ENCODE measurements around the gene KISS1.
A peak's percentile ranks its signal among the peaks of the same experiment; 100 is the strongest.

Gene KISS1

GRCh38 chr1:204216880-204217647 is 20.8 kb upstream of the KISS1 start:
- no peak for DNase-seq

- no peak for DNase-seq
Measured at GRCh38 chr1:204216236-204216635, 19.9 kb upstream of the KISS1 start.

GRCh38 chr1:204213668-204214662 is 17.7 kb upstream of the KISS1 start, which contains the start of gene GOLT1A:
TSS of gene GOLT1A (minus strand) at chr1:204213988. CDS start at chr1:204213906, 82 bp downstream.
- DNase-seq: peak in 1 of 2 experiments; percentile 27

DNA sequence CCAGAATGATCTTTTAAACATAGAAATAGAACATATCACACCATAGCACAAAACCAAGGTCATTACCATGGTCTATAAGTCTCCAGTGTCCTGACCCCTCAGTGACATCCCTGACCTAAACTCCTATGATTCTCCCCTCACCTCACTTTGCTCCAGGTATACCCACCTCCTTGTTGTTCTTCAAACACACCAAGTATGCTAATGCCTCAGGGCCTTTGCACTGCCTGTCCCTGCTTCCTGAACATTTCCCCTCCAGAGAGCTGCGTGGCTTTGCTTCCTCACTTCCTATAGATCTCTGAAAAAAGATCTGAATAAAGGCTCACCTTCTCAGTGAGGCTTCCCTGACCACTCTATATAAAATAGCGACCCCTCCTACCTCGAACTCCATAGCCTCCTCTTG is 16.4 kb upstream of the KISS1 start:
- no peak for DNase-seq

DNA sequence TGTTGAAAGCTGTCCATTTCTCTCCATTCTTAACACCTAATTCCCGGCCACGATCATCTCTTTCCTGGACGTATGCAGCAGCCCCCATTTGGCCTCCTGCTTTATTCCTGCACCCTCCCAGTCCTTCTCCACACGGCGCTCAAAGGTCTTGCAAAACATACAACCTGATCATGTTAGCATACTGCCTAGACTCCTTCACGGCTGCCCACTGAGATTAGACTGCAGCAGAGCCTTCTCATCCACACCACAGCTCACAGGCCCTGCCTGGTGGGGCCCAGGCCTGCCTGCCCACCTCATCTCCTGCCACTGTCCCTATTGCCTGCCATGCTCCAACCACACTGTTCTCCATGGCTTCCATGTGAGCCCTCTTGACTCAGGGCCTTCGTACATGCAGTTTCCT is 14.8 kb upstream of the KISS1 start:
- DNase-seq: no peak

GRCh38 chr1:204207136-204207616 is 10.9 kb upstream of the KISS1 start:
- DNase-seq: peak; percentile 25 to 35

- no peak for DNase-seq
Measured at GRCh38 chr1:204206121-204206520, 9.8 kb upstream of the KISS1 start.

GRCh38 chr1:204205486-204205885 is 9.2 kb upstream of the KISS1 start:
- DNase-seq: no peak

- DNase-seq: no peak
Measured at GRCh38 chr1:204204944-204205343, 8.7 kb upstream of the KISS1 start.

DNA sequence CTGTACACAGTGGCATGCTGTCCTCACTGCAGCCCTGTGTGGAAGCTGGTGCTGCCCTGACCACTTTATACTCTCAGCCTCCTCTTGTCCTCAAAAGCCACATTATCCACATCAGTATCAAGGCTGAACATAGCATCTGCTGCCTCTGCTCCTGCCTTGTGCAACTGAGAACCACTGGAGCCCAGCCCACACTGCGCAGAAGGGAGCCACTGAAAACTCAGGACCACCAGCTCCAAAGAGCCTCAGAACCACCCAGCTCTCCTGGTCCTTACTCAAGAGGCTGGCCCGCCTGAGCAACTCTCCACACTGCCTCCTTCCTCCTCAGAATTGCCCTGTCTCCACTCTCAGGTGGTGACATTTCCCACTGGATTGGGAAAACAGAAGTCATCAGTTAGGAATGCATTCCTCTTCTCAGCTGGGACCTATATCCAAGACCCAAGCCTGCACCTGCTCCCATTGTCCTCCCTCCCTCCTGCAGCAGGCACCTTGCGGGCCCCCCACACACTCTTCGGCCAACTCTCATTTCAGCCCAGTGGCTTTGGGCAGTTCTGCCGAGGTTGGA is 7.0 kb upstream of the KISS1 start:
- DNase-seq: no peak

DNA sequence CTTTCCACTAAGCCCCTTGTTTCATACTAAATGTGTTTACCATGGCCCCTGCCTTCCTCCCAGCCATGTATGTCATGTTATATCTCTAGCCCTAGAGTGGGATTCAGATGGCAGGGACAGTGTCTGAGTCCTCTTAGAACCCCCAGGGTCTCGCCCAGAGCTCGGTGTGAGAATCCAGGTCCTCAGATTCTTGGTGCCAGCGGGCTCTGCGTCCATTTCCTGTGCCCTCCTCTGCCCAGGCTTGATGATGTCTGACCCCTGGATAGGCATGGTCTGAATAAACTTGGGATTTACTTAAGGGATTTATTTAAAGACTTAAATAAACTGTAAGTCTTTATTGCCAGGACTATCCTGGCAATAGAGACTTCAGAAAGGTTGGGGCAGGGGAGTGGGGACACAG is 6.2 kb upstream of the KISS1 start:
- no peak for DNase-seq

- no peak for DNase-seq
Measured at GRCh38 chr1:204201348-204202040, 5.2 kb upstream of the KISS1 start.

DNA sequence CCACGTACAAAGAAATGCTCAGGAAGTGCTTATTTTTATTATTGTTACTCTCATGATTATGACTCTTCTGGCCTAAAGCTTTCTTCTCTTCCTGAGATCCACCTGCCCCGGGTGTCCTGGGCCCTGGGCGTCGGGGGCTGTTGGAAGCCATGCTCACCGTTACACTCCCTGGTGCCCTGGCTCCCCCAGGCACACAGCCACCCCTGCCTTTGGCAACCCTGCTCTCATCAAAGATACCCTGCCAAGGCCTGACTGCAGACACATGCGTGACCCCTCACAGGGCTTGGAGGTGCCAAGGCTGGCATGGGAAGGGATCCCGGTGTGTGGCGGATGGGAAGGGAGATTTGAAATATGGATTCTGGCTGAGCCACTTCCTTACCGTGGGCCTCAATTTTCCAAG is 3.3 kb upstream of the KISS1 start:
- DNase-seq: no peak

GRCh38 chr1:204198348-204199340 is 2.4 kb upstream of the KISS1 start:
- no peak for DNase-seq

GRCh38 chr1:204197068-204197467 is 777 bp upstream of the KISS1 start:
- DNase-seq: no peak

GRCh38 chr1:204194771-204195170 is 1.5 kb downstream of the KISS1 start:
- DNase-seq: no peak

GRCh38 chr1:204194080-204194479 is 2.2 kb downstream of the KISS1 start:
- no peak for DNase-seq

GRCh38 chr1:204192589-204193352 is 3.5 kb downstream of the KISS1 start:
- DNase-seq: no peak

GRCh38 chr1:204192046-204192445 is 4.2 kb downstream of the KISS1 start:
- DNase-seq: no peak

DNA sequence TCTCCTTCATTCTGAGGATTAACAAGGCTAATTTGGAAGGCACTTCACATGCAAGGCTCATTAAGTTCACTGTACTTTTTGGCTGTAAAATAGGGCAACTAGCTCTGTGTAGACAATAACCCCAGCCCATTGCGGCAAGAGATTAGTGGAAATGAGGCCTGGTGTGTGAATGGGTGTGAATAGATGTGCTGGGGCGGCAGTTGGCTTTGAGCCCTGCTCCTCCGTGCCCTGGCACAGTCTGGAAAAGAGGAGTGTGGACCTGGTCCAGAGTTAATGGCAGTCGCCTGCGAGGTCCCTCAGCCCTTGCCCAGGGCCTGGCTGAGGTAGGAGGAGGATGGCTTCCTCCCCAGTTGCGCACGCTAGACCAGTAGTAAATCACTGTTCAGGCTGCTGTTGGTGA is 4.8 kb downstream of the KISS1 start:
- DNase-seq: no peak
